Measurements from ENCODE around the gene NME3. TPM values are rescaled to one million over a fixed set of nuclear protein-coding genes. Genes with fewer than 3 reads are reported as not detected.

NME3 gene
- polyA plus RNA-seq, 3 donors: 57.7 to 80.2 (median 74.7) TPM

DNA sequence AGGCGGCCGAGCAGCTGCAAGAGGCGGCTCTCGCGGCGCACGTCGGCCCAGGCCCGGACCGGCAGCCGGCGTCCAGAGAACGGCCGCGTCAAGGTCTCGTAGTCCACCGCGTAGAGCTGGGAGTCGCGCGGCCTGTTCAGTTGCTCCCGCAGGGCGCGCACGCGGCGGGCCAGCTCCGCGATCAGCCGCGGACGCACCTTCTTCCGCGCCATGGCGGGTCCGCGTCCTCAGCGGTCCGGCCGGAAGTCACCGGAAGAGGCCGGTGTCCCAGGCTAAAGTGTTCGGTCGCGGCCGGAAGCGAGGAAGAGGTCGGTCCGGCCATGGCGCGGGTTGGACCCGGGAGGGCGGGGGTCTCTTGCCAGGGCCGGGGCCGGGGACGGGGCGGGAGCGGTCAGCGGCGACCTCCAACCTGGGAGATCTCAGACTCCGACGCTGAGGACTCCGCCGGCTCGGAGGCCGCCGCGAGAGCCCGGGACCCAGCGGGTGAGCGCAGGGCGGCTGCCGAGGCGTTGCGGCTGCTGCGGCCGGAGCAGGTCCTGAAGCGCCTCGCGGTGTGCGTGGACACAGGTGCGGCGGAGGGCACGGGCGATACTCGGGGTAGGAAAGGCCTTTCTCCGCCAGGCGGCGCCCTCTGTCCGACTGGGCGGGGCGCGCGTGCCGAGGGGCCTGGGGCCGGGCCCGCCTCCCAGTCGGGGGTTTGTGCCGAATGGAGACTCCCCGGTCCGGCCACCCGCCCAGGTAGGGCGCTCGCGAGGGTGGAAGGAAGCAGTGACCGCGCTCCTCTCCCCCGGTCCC is 1.8 kb upstream of the NME3 start, which contains the start of gene MRPS34:
Gene MRPS34, minus strand, starts transcription at position 227 of the 795 bp plus-strand sequence. Its CDS starts 15 bp downstream, at position 212.
- peaks cover 10 to 39% of the 10 kb centered on the region in 2 donors for H3K36me3 Mint-ChIP-seq
- H3K27ac ChIP-seq (ENCODE audit: low read depth in 1 of 2, low read length in 2 of 2): peak within 1 kb of the TSS; percentile 39 to 77
- H3K9me3 Mint-ChIP-seq: peaks cover 0 to 2% (median 0%) of the 10 kb centered on the region in 7 donors
- intact Hi-C loops (cut with micrococcal nuclease): loop anchor here (1.0 to 10.0 kb wide), 5 partner anchors 9 to 351 kb away; partner anchors contain the start of genes CLCN7 (in 1 of the 2), MAPK8IP3 (in 1 of the 2), NUBP2 (in 1 of the 2) and SPSB3 (in 1 of the 2)
- DNase-seq: peak; percentile 72 to 77 (median 76)
- H3K79me2 ChIP-seq (ENCODE audit: insufficient read depth, low read length): peaks cover 46% of the 10 kb centered on the region
- H4K20me1 ChIP-seq (ENCODE audit: insufficient read depth, low read length): peaks cover 85% of the 10 kb centered on the region
- peaks cover 30 to 45% of the 10 kb centered on the region in 2 donors for H3K4me1 ChIP-seq (ENCODE audit: control insufficient read depth in 1 of 2, insufficient read depth in 2 of 2, low read length in 2 of 2)
- WGBS (ENCODE audit: insufficient coverage): under 1% methylated on average over 108 of the region's 108 CpGs
- H3K36me3 ChIP-seq (replicated peaks in 1 of 2; ENCODE audit: control insufficient read depth in 1 of 2, insufficient read depth in 2 of 2, low read length in 2 of 2): peaks cover 42 to 45% of the 10 kb centered on the region in 2 donors
- H3K27me3 ChIP-seq (ENCODE audit: control insufficient read depth in 2 of 2, insufficient read depth in 2 of 2, low read length in 2 of 2): no peaks in the 10 kb centered on the region
- peaks cover 28% of the 10 kb centered on the region for H3K4me1 Mint-ChIP-seq
- TF ChIP-seq, protein P1, sequence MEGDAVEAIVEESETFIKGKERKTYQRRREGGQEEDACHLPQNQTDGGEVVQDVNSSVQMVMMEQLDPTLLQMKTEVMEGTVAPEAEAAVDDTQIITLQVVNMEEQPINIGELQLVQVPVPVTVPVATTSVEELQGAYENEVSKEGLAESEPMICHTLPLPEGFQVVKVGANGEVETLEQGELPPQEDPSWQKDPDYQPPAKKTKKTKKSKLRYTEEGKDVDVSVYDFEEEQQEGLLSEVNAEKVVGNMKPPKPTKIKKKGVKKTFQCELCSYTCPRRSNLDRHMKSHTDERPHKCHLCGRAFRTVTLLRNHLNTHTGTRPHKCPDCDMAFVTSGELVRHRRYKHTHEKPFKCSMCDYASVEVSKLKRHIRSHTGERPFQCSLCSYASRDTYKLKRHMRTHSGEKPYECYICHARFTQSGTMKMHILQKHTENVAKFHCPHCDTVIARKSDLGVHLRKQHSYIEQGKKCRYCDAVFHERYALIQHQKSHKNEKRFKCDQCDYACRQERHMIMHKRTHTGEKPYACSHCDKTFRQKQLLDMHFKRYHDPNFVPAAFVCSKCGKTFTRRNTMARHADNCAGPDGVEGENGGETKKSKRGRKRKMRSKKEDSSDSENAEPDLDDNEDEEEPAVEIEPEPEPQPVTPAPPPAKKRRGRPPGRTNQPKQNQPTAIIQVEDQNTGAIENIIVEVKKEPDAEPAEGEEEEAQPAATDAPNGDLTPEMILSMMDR (IDR thresholded peaks at IDR 0.05): peak; percentile 97
- peak within 1 kb of the TSS; percentile 78 to 99 (median 89) for H3K4me3 ChIP-seq (replicated peaks in 1 of 3; ENCODE audit: low read depth in 2 of 3, low read length in 3 of 3)
- H3K4me3 Mint-ChIP-seq: peak within 1 kb of the TSS; percentile 90 to 94
- H3K27ac Mint-ChIP-seq: peak within 1 kb of the TSS; percentile 59 to 92 (median 89)
- H3K9me3 ChIP-seq (replicated peaks in 1 of 2; ENCODE audit: control insufficient read depth in 1 of 2, insufficient read depth in 1 of 2, low read length in 2 of 2): no peaks in the 10 kb centered on the region
- H3K4me2 ChIP-seq (replicated peaks; ENCODE audit: extremely low read depth, low read length, poor library complexity, severe bottlenecking): peak within 1 kb of the TSS; percentile 100
- H2AFZ ChIP-seq (ENCODE audit: insufficient read depth, low read depth, low read length, poor library complexity, severe bottlenecking): peak within 1 kb of the TSS; percentile 92
- H3K27me3 Mint-ChIP-seq (ENCODE audit: low read depth in 3 of 3): peaks cover 0 to 1% (median 0%) of the 10 kb centered on the region in 3 donors
- peak within 1 kb of the TSS; percentile 84 for H3K9ac ChIP-seq (ENCODE audit: insufficient read depth, low read length, poor library complexity, severe bottlenecking)

DNA sequence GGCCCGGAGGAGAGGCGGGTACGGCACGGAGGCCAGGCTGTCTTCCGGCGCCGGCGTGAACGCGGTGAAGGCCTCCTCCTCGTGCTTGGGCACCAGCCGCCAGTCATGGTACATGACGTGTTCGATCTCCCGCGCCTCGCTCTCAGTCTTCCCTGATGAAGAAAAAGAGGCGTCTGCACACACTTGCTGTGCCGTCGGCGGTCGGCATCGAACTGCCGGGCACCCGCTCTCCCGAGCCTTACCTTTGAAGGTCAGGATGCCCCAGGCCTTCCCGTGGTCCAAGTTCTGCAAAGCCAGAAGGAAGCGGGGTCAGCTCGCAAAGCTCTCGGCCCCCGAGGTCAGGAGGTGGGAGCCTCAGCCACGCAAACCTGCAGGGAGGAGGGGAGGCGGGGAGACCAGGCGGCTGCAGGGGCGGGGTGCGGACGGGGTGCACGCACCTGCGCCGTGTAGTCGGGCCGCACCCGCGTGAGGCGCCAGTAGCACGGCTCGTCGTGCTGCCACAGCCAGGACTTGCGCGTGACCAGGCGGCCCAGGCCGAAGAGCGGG is 1.1 kb upstream of the NME3 start, which contains the start of gene EME2:
Gene EME2, plus strand, starts transcription at position 449 of the 546 bp plus-strand sequence. CDS start 418 bp downstream, outside the sequence.
- H3K27ac ChIP-seq (ENCODE audit: low read depth in 1 of 2, low read length in 2 of 2): peak within 1 kb of the TSS; percentile 10 to 77
- Mint-ChIP-seq H3K36me3 (peaks cover 15 to 43% of the 10 kb centered on the region in 2 donors), H3K27ac (peak within 1 kb of the TSS; percentile 58 to 92 (median 89)), H3K4me1 (peaks cover 28% of the 10 kb centered on the region), H3K27me3 (ENCODE audit: low read depth in 3 of 3) (peaks cover 0 to 1% (median 0%) of the 10 kb centered on the region in 3 donors), H3K9me3 (peaks cover 0 to 2% (median 0%) of the 10 kb centered on the region in 7 donors), H3K4me3 (peak within 1 kb of the TSS; percentile 90 to 94)
- H3K27me3 ChIP-seq (ENCODE audit: control insufficient read depth in 2 of 2, insufficient read depth in 2 of 2, low read length in 2 of 2): no peaks in the 10 kb centered on the region
- peaks cover 46% of the 10 kb centered on the region for H3K79me2 ChIP-seq (ENCODE audit: insufficient read depth, low read length)
- H3K4me1 ChIP-seq (ENCODE audit: control insufficient read depth in 1 of 2, insufficient read depth in 2 of 2, low read length in 2 of 2): peaks cover 30 to 45% of the 10 kb centered on the region in 2 donors
- no peaks in the 10 kb centered on the region for H3K9me3 ChIP-seq (replicated peaks in 1 of 2; ENCODE audit: control insufficient read depth in 1 of 2, insufficient read depth in 1 of 2, low read length in 2 of 2)
- H3K4me3 ChIP-seq (replicated peaks in 1 of 3; ENCODE audit: low read depth in 2 of 3, low read length in 3 of 3): peak within 1 kb of the TSS; percentile 78 to 99 (median 89)
- peaks cover 80% of the 10 kb centered on the region for H4K20me1 ChIP-seq (ENCODE audit: insufficient read depth, low read length)
- peak within 1 kb of the TSS; percentile 92 for H2AFZ ChIP-seq (ENCODE audit: insufficient read depth, low read depth, low read length, poor library complexity, severe bottlenecking)
- TF ChIP-seq, protein P1 (IDR thresholded peaks at IDR 0.05): no peak
- intact Hi-C loops (cut with micrococcal nuclease): loop anchor here (5.0 to 10.0 kb wide), 4 partner anchors 68 to 350 kb away; partner anchors contain the start of genes CLCN7 (in 1 of the 2), MAPK8IP3 (in 1 of the 2) and UQCC4 (in 1 of the 2)
- no peak for DNase-seq
- WGBS (ENCODE audit: insufficient coverage): under 1% methylated on average over 53 of the region's 53 CpGs
- peaks cover 42 to 45% of the 10 kb centered on the region in 2 donors for H3K36me3 ChIP-seq (replicated peaks in 1 of 2; ENCODE audit: control insufficient read depth in 1 of 2, insufficient read depth in 2 of 2, low read length in 2 of 2)
- peak within 1 kb of the TSS; percentile 84 for H3K9ac ChIP-seq (ENCODE audit: insufficient read depth, low read length, poor library complexity, severe bottlenecking)
- H3K4me2 ChIP-seq (replicated peaks; ENCODE audit: extremely low read depth, low read length, poor library complexity, severe bottlenecking): peak within 1 kb of the TSS; percentile 100

Data from CD14-positive monocyte (primary cell).